ENCODE results near the gene ANKRD60.

GRCh38 chr20:58245181-58245891 lies 16.9 kb upstream of the ANKRD60 start:
- TF ChIP-seq CTCF (IDR thresholded peaks at IDR 0.05) (no peak), POLR2A (IDR thresholded peaks at IDR 0.05) (no peak)
